Cardiac muscle cell (in vitro differentiated cells and primary cell): ENCODE data around the gene RASSF8. TPM values are rescaled to one million over a fixed set of nuclear protein-coding genes. Genes with fewer than 3 reads are reported as not detected.

Experiments
- DNase-seq, 2 donors: peaks; one replicate each; pipeline versions ENCODE4 v3.0.0 to v3.0.0-alpha.2; 2010 to 2017; ENCODE audit warnings: low read depth in 1 of 2, low spot score in 1 of 2
- H3K27ac ChIP-seq: fragments of 200-600 bp; sonication (generic); 2 replicates; pipeline ENCODE4 v1.5.1; 2016
- H3K27me3 ChIP-seq: fragments of 200-600 bp; sonication (generic); 2 replicates; pipeline ENCODE4 v1.6.0; 2016; ENCODE audit warnings: control low read depth
- H3K36me3 ChIP-seq: fragments of 200-600 bp; sonication (generic); 2 replicates; pipeline ENCODE4 v1.5.1; 2016; ENCODE audit warnings: control low read depth
- H3K4me1 ChIP-seq: fragments of 200-600 bp; sonication (generic); 2 replicates; pipeline ENCODE4 v1.8.1; 2017; ENCODE audit warnings: low read depth, mild to moderate bottlenecking, mixed run types
- H3K4me3 ChIP-seq: fragments of 200-600 bp; sonication (generic); 2 replicates; pipeline ENCODE4 v1.5.1; 2016; ENCODE audit warnings: mild to moderate bottlenecking
- H3K9me3 ChIP-seq: fragments of 200-600 bp; sonication (generic); 2 replicates; pipeline ENCODE4 v1.5.1; 2017; ENCODE audit warnings: low read depth, mild to moderate bottlenecking, control low read depth
- CTCF ChIP-seq: IDR thresholded peaks from 2 replicates; pipeline ENCODE4 v1.5.1; 2012; ENCODE audit warnings: low read depth, mild to moderate bottlenecking, low read length
- polyA plus RNA-seq: library from polyadenylated mRNA; unstranded; fragments of >200 nt; fragmentation: Nextera tagmentation; extraction: Ambion mirVana; gene quantifications from 2 replicates; pipeline ENCODE4 v1.2.1, GENCODE V29; 2016
- total RNA-seq: library from RNA; depleted of rRNA; stranded (reverse); fragments of >200 nt; gene quantifications from 2 replicates; pipeline ENCODE4 v1.2.3, GENCODE V29; 2016

RASSF8 gene
- total and polyA plus RNA-seq, 2 experiments from 2014 or later, result 25.2 to 56.4 TPM

GRCh38 chr12:26116829-26117715, 158.6 kb downstream of the RASSF8 start:
- H3K4me1 ChIP-seq, result peaks cover 13% of the 10 kb centered on the region
- TF ChIP-seq CTCF, result no peak
- H3K4me3 ChIP-seq, result no peak overlapping the region
- H3K27me3 ChIP-seq, result peaks cover 46% of the 10 kb centered on the region
- no peak overlapping the region for H3K27ac ChIP-seq
- no peaks in the 10 kb centered on the region for H3K9me3 ChIP-seq
- H3K36me3 ChIP-seq, result no peaks in the 10 kb centered on the region
- DNase-seq, result no peak

- H3K9me3 ChIP-seq, result no peaks in the 10 kb centered on the region
- no peak for TF ChIP-seq CTCF
- H3K4me3 ChIP-seq, result no peak overlapping the region
- no peak for DNase-seq
- peaks cover 46% of the 10 kb centered on the region for H3K27me3 ChIP-seq
- no peaks in the 10 kb centered on the region for H3K36me3 ChIP-seq
- no peak overlapping the region for H3K27ac ChIP-seq
- H3K4me1 ChIP-seq, result peaks cover 9% of the 10 kb centered on the region
These were observed 159.8 kb downstream of the RASSF8 start for GRCh38 chr12:26118308-26118707.

GRCh38 chr12:26119391-26119989, 161.0 kb downstream of the RASSF8 start:
- Histone ChIP-seq H3K27me3 (peaks cover 56% of the 10 kb centered on the region), H3K4me3 (no peak overlapping the region), H3K36me3 (no peaks in the 10 kb centered on the region), H3K4me1 (peaks cover 4% of the 10 kb centered on the region), H3K27ac (no peak overlapping the region), H3K9me3 (no peaks in the 10 kb centered on the region)
- peak; percentile 65 for TF ChIP-seq CTCF
- peak; percentile 53 to 80 for DNase-seq

- H3K9me3 ChIP-seq, result no peaks in the 10 kb centered on the region
- no peaks in the 10 kb centered on the region for H3K36me3 ChIP-seq
- peaks cover 4% of the 10 kb centered on the region for H3K4me1 ChIP-seq
- H3K27me3 ChIP-seq, result peaks cover 69% of the 10 kb centered on the region
- no peak for DNase-seq
- no peak for TF ChIP-seq CTCF
- H3K27ac ChIP-seq, result no peak overlapping the region
- H3K4me3 ChIP-seq, result no peak overlapping the region
These were observed 162.2 kb downstream of the RASSF8 start for GRCh38 chr12:26120561-26121274.

GRCh38 chr12:26121323-26122060, 163.0 kb downstream of the RASSF8 start:
- Histone ChIP-seq H3K4me1 (peaks cover 4% of the 10 kb centered on the region), H3K9me3 (no peaks in the 10 kb centered on the region), H3K27me3 (peaks cover 70% of the 10 kb centered on the region), H3K4me3 (peak overlapping the region; percentile 34), H3K36me3 (no peaks in the 10 kb centered on the region), H3K27ac (no peak overlapping the region)
- TF ChIP-seq CTCF, result no peak
- DNase-seq, result no peak
